Measurements from ENCODE around the gene PIP5KL1.
A peak's percentile ranks its signal among the peaks of the same experiment; 100 is the strongest.

The PIP5KL1 gene

GRCh38 chr9:127946728-127947127, 16.2 kb upstream of the PIP5KL1 start:
- Histone ChIP-seq H2BK12ac (ENCODE audit: low read length in 2 of 2) (no peak overlapping the region), H2BK120ac (ENCODE audit: low read depth, low read length) (no peak overlapping the region), H3K27me3 (ENCODE audit: control insufficient read depth in 1 of 2, insufficient read depth in 1 of 2, low read length in 2 of 2) (no peaks in the 10 kb centered on the region), H4K91ac (ENCODE audit: low read length) (no peak overlapping the region), H3K23ac (ENCODE audit: low read length in 2 of 2) (no peak overlapping the region), H3K4ac (ENCODE audit: low read depth in 1 of 2, low read length in 2 of 2) (no peak overlapping the region), H4K8ac (ENCODE audit: low read length) (no peak overlapping the region), H3K9me3 (ENCODE audit: control insufficient read depth, low read length) (no peaks in the 10 kb centered on the region), H2BK15ac (ENCODE audit: low read depth, poor library complexity, severe bottlenecking) (no peak overlapping the region), H3K4me1 (ENCODE audit: control insufficient read depth, insufficient read depth, low read depth, low read length) (peaks cover 7% of the 10 kb centered on the region), H2AFZ (ENCODE audit: low read depth, low read length) (no peak overlapping the region), H3K27ac (ENCODE audit: low read length, poor library complexity, severe bottlenecking) (no peak overlapping the region), H2AK5ac (ENCODE audit: low read length, severe bottlenecking) (no peak overlapping the region), H2BK5ac (ENCODE audit: low read depth, low read length, poor library complexity, severe bottlenecking) (no peak overlapping the region), H3K4me3 (ENCODE audit: insufficient read depth in 1 of 2, low read depth in 1 of 2, low read length in 2 of 2) (no peak overlapping the region), H3K9ac (ENCODE audit: low read length) (peak overlapping the region; percentile 32), H3K18ac (ENCODE audit: low read depth in 1 of 2, low read length in 2 of 2) (no peak overlapping the region), H3K79me1 (replicated peaks; ENCODE audit: low read length, poor library complexity, severe bottlenecking) (peaks cover 11% of the 10 kb centered on the region), H3K14ac (ENCODE audit: low read length in 2 of 2) (no peak overlapping the region), H3K4me2 (ENCODE audit: low read length, poor library complexity, severe bottlenecking) (no peak overlapping the region), H3K36me3 (ENCODE audit: control insufficient read depth in 1 of 2, insufficient read depth in 2 of 2, low read depth in 1 of 2, low read length in 2 of 2) (peaks cover 49 to 66% of the 10 kb centered on the region in 2 experiments)
- 73% methylated on average over 3 of the region's 3 CpGs for WGBS
- no peak for DNase-seq

GRCh38 chr9:127945942-127946341, 15.4 kb upstream of the PIP5KL1 start:
- 95% methylated on average over 8 of the region's 9 CpGs for WGBS
- Histone ChIP-seq H3K9me3 (ENCODE audit: control insufficient read depth, low read length) (no peaks in the 10 kb centered on the region), H3K4ac (ENCODE audit: low read depth in 1 of 2, low read length in 2 of 2) (no peak overlapping the region), H3K9ac (ENCODE audit: low read length) (no peak overlapping the region), H2AFZ (ENCODE audit: low read depth, low read length) (no peak overlapping the region), H3K14ac (ENCODE audit: low read length in 2 of 2) (no peak overlapping the region), H3K27me3 (ENCODE audit: control insufficient read depth in 1 of 2, insufficient read depth in 1 of 2, low read length in 2 of 2) (no peaks in the 10 kb centered on the region), H3K23ac (ENCODE audit: low read length in 2 of 2) (no peak overlapping the region), H4K91ac (ENCODE audit: low read length) (no peak overlapping the region), H2AK5ac (ENCODE audit: low read length, severe bottlenecking) (no peak overlapping the region), H2BK12ac (ENCODE audit: low read length in 2 of 2) (no peak overlapping the region), H3K4me1 (ENCODE audit: control insufficient read depth, insufficient read depth, low read depth, low read length) (peaks cover 7% of the 10 kb centered on the region), H2BK15ac (ENCODE audit: low read depth, poor library complexity, severe bottlenecking) (no peak overlapping the region), H3K4me2 (ENCODE audit: low read length, poor library complexity, severe bottlenecking) (no peak overlapping the region), H3K4me3 (ENCODE audit: insufficient read depth in 1 of 2, low read depth in 1 of 2, low read length in 2 of 2) (no peak overlapping the region), H3K79me1 (replicated peaks; ENCODE audit: low read length, poor library complexity, severe bottlenecking) (peaks cover 9% of the 10 kb centered on the region), H3K18ac (ENCODE audit: low read depth in 1 of 2, low read length in 2 of 2) (no peak overlapping the region), H3K27ac (ENCODE audit: low read length, poor library complexity, severe bottlenecking) (no peak overlapping the region), H2BK120ac (ENCODE audit: low read depth, low read length) (no peak overlapping the region), H3K36me3 (ENCODE audit: control insufficient read depth in 1 of 2, insufficient read depth in 2 of 2, low read depth in 1 of 2, low read length in 2 of 2) (peaks cover 46 to 65% of the 10 kb centered on the region in 2 experiments), H2BK5ac (ENCODE audit: low read depth, low read length, poor library complexity, severe bottlenecking) (no peak overlapping the region), H4K8ac (ENCODE audit: low read length) (no peak overlapping the region)
- DNase-seq: no peak

- Histone ChIP-seq H3K4me1 (ENCODE audit: control insufficient read depth, insufficient read depth, low read depth, low read length) (peaks cover 7% of the 10 kb centered on the region), H4K8ac (ENCODE audit: low read length) (no peak overlapping the region), H2AFZ (ENCODE audit: low read depth, low read length) (no peak overlapping the region), H3K23ac (ENCODE audit: low read length in 2 of 2) (no peak overlapping the region), H3K4me3 (ENCODE audit: insufficient read depth in 1 of 2, low read depth in 1 of 2, low read length in 2 of 2) (no peak overlapping the region), H3K4me2 (ENCODE audit: low read length, poor library complexity, severe bottlenecking) (no peak overlapping the region), H2BK15ac (ENCODE audit: low read depth, poor library complexity, severe bottlenecking) (no peak overlapping the region), H2BK120ac (ENCODE audit: low read depth, low read length) (no peak overlapping the region), H2AK5ac (ENCODE audit: low read length, severe bottlenecking) (no peak overlapping the region), H3K27ac (ENCODE audit: low read length, poor library complexity, severe bottlenecking) (no peak overlapping the region), H2BK12ac (ENCODE audit: low read length in 2 of 2) (no peak overlapping the region), H3K18ac (ENCODE audit: low read depth in 1 of 2, low read length in 2 of 2) (no peak overlapping the region), H3K4ac (ENCODE audit: low read depth in 1 of 2, low read length in 2 of 2) (no peak overlapping the region), H3K36me3 (ENCODE audit: control insufficient read depth in 1 of 2, insufficient read depth in 2 of 2, low read depth in 1 of 2, low read length in 2 of 2) (peaks cover 46 to 59% of the 10 kb centered on the region in 2 experiments), H4K91ac (ENCODE audit: low read length) (no peak overlapping the region), H3K79me1 (replicated peaks; ENCODE audit: low read length, poor library complexity, severe bottlenecking) (peaks cover 6% of the 10 kb centered on the region), H3K27me3 (ENCODE audit: control insufficient read depth in 1 of 2, insufficient read depth in 1 of 2, low read length in 2 of 2) (no peaks in the 10 kb centered on the region), H2BK5ac (ENCODE audit: low read depth, low read length, poor library complexity, severe bottlenecking) (no peak overlapping the region), H3K14ac (ENCODE audit: low read length in 2 of 2) (no peak overlapping the region), H3K9ac (ENCODE audit: low read length) (no peak overlapping the region), H3K9me3 (ENCODE audit: control insufficient read depth, low read length) (no peaks in the 10 kb centered on the region)
- WGBS: 98% methylated on average over 24 of the region's 24 CpGs
- DNase-seq: no peak
These were observed 14.8 kb upstream of the PIP5KL1 start for GRCh38 chr9:127945338-127945737.

- H3K79me1 ChIP-seq (replicated peaks; ENCODE audit: low read length, poor library complexity, severe bottlenecking): peaks cover 4% of the 10 kb centered on the region
- no peak overlapping the region for H2AFZ ChIP-seq (ENCODE audit: low read depth, low read length)
- no peak overlapping the region for H2BK5ac ChIP-seq (ENCODE audit: low read depth, low read length, poor library complexity, severe bottlenecking)
- H3K4ac ChIP-seq (ENCODE audit: low read depth in 1 of 2, low read length in 2 of 2): no peak overlapping the region
- H3K4me1 ChIP-seq (ENCODE audit: control insufficient read depth, insufficient read depth, low read depth, low read length): peaks cover 7% of the 10 kb centered on the region
- no peak for DNase-seq
- H3K9me3 ChIP-seq (ENCODE audit: control insufficient read depth, low read length): no peaks in the 10 kb centered on the region
- no peaks in the 10 kb centered on the region for H3K27me3 ChIP-seq (ENCODE audit: control insufficient read depth in 1 of 2, insufficient read depth in 1 of 2, low read length in 2 of 2)
- peaks cover 52 to 58% of the 10 kb centered on the region in 2 experiments for H3K36me3 ChIP-seq (ENCODE audit: control insufficient read depth in 1 of 2, insufficient read depth in 2 of 2, low read depth in 1 of 2, low read length in 2 of 2)
- H4K91ac ChIP-seq (ENCODE audit: low read length): no peak overlapping the region
- H3K27ac ChIP-seq (ENCODE audit: low read length, poor library complexity, severe bottlenecking): no peak overlapping the region
- H3K4me2 ChIP-seq (ENCODE audit: low read length, poor library complexity, severe bottlenecking): no peak overlapping the region
- H2BK120ac ChIP-seq (ENCODE audit: low read depth, low read length): no peak overlapping the region
- H3K23ac ChIP-seq (ENCODE audit: low read length in 2 of 2): no peak overlapping the region
- H4K8ac ChIP-seq (ENCODE audit: low read length): no peak overlapping the region
- peak overlapping the region in 1 of 2 experiments; percentile 12 for H2BK12ac ChIP-seq (ENCODE audit: low read length in 2 of 2)
- no peak overlapping the region for H3K14ac ChIP-seq (ENCODE audit: low read length in 2 of 2)
- H3K9ac ChIP-seq (ENCODE audit: low read length): no peak overlapping the region
- no peak overlapping the region for H2BK15ac ChIP-seq (ENCODE audit: low read depth, poor library complexity, severe bottlenecking)
- H3K4me3 ChIP-seq (ENCODE audit: insufficient read depth in 1 of 2, low read depth in 1 of 2, low read length in 2 of 2): no peak overlapping the region
- H3K18ac ChIP-seq (ENCODE audit: low read depth in 1 of 2, low read length in 2 of 2): no peak overlapping the region
- no peak overlapping the region for H2AK5ac ChIP-seq (ENCODE audit: low read length, severe bottlenecking)
- 98% methylated on average over 38 of the region's 38 CpGs for WGBS
These were observed 14.1 kb upstream of the PIP5KL1 start for GRCh38 chr9:127944586-127945218.
